GM18519 (cell line): ENCODE measurements around the gene RDX.

Source experiments
- ATAC-seq: cut with Tn5 transposase; IDR thresholded peaks from one replicate; pipeline ENCODE4 v1.9.1; 2021; ENCODE audit warnings: mild to moderate bottlenecking, moderate library complexity; ENCODE audit not compliant: unreplicated experiment, low FRiP score

Gene RDX

GRCh38 chr11:110296226-110297075 lies at the start of gene RDX:
Gene RDX, minus strand, starts transcription at chr11:110296614. Its CDS starts 16,922 bp downstream, at chr11:110279692.
- peak; percentile 49 for ATAC-seq

DNA sequence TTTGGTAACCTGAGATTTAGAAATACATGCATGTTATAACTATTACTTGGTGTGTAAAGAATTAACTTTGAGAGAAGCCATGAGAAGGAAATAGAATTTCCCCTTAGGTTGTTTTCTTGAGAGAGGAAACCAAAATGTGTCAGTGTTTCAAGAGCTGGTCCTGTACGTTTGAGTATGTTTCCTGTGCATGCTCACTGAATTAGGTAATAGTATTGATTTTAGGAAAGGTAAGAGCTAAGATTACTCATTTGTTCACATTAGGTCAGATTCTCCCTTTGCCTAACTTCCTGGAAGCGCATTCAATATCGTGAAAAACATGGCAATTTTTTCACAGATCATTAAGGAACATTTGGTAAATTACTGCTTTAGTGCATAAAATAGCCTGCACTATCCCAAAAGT lies 49.3 kb upstream of the RDX start:
- ATAC-seq = peak; percentile 34

DNA sequence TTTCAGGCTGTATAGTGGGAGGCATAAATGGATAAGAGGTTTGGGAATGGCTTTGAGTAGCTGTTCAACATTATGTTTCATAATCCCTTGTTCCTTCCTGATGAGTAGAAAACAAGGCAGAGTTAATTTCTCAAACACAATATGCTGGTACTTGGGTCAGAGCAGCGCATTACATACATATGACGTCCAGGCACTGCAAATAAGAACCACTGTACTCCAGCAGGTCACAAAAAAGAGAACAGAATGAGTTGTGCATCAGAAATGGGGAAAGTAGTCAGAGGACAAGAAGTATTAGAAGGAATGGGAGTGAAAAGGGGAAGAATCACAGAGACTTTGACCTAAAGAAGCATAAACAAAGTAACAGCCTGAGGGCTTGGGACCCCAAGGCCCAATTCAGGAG lies 44.0 kb upstream of the RDX start:
- ATAC-seq = no peak

DNA sequence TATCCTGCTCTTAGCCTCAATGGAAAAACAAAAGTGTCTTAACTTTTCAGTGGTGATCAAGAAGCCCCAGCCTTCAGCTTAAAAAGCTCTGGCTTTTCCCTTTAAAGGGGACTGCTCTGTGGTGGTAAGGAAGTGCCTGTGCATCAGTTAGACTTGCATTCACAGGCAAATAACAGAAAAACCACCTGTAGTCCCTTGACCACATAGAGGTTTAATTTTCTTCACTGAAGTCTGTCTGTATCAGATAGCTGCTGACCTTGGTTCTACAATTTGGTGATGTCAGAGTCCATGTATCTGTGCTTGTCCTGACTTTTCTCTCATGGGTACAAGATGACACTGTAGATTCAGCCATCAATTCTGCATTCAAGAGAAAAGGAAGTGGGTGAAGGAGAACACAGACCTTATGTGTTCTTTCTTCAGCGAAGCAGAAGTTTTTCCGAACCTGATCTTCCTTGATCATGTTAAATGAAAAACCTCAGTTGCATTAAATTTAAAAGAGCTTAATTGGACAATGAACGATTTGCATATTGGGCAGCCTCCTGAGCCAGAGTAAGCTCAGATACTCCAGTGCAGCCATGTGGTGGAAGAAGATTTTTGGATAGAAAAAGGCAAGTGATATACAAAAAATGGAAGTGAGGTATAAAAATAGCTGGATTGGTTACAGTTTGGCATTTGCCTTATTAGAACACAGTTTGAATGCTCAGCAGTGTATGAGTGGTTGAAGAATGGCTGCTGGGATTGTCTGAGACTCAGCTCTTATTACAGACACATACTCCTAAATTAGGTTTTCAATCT lies 43.2 kb upstream of the RDX start:
- no peak for ATAC-seq

DNA sequence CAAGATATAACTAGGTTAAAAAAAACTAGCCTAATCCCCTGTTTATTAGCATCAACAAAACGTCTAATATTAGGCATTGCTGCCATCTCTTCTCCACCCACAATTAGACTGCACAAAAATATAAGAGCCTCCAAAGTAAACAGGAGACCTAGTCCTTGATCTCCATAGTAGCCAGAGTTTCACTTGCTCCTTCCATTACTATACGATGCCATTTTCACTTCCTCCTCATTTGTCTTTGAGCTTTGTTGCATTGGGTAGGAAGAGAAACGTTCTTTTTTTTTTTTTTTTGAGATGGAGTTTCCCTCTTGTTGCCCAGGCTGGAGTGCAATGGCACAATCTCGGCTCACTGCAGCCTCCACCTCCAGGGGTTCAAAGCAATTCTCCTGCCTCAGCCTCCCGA lies 42.3 kb upstream of the RDX start:
- ATAC-seq = no peak

DNA sequence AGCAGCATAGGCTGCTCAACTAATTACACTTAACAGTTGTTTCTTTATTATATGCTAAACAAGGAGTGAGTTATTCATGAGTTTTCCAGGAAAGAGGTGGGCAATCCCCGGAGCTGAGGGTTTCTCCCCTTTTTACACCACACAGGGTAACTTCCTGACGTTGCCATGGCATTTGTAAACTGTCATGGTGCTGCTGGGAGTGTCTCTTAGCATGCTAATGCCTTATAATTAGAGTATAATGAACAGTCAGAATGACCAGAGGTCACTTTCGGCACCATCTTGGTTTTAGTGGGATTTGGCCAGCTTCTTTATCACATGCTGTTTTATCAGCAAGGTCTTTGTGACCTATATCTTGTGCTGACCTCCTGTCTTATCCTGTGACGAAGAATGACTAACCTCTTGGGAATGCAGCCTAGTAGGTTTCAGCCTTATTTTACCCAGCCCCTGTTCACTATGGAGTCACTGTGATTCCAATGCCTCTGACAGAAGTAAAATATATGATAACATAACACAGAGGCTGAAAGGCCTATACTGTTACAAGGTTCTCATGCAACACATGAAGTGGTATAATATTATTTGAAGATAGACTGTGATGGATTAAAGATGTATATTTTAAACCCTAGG lies 41.3 kb upstream of the RDX start:
- no peak for ATAC-seq

DNA sequence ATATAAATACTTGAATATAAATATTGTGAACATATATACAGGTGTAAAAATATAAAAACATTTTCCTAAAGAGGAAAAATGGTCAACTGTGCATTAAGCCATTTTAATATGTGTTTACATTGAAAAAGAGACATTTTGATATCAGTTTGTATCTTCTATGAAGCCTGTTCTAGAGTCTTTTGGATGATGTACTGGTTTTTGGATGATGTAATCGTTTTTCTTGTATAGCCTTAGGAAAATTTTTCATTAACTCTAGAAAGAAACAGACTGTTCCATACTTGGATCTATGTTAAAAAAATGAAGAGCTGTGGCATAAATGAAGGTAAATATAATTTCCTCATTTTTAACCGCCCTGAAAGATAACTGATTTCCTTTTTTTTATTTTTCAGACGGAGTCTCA lies 39.6 kb upstream of the RDX start:
- ATAC-seq = no peak

- no peak for ATAC-seq
These were observed 38.9 kb upstream of the RDX start for GRCh38 chr11:110335358-110335757.

- no peak for ATAC-seq
These were observed 35.2 kb upstream of the RDX start for GRCh38 chr11:110331626-110332025.

DNA sequence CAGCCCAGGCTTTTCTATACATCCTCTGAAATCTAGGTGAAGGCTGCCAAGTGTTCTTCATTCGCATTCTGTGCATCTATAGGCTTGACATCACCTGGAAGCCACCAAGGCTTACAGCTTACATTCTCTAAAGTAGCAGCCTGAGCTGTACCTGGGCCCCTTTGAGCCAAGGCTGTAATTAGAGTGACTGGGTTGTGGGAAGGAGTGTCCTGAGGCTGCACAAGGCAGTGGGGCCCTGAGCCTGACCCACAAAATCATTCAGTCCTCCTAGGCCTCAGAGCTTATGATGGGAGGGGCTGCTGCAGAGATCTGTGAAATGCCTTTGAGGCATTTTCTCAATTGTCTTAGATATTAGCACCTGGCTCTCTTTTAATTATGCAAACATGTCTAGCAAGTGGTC lies 33.0 kb upstream of the RDX start:
- ATAC-seq = no peak

GRCh38 chr11:110327508-110327907 lies 31.1 kb upstream of the RDX start:
- no peak for ATAC-seq

DNA sequence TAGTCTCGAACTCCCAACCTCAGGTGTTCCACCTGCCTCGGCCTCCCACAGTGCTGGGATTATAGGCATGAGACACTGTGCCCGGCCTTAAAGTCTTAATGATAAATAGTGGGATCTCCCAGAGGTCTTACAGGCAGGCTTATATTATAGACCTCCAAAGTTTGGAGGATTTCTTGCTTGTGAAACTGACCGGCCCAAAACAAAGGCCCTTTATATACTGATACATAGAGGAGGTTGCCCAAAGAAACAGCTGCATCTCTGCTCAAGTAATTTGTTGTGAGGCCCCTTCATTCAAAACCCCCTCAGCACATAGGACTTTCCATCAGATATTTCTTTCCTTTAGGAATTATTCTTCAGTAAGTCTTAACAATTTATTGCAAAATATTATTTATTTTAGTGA lies 27.4 kb upstream of the RDX start:
- ATAC-seq = no peak

- ATAC-seq = no peak
These were observed 23.1 kb upstream of the RDX start for GRCh38 chr11:110319501-110319900.

DNA sequence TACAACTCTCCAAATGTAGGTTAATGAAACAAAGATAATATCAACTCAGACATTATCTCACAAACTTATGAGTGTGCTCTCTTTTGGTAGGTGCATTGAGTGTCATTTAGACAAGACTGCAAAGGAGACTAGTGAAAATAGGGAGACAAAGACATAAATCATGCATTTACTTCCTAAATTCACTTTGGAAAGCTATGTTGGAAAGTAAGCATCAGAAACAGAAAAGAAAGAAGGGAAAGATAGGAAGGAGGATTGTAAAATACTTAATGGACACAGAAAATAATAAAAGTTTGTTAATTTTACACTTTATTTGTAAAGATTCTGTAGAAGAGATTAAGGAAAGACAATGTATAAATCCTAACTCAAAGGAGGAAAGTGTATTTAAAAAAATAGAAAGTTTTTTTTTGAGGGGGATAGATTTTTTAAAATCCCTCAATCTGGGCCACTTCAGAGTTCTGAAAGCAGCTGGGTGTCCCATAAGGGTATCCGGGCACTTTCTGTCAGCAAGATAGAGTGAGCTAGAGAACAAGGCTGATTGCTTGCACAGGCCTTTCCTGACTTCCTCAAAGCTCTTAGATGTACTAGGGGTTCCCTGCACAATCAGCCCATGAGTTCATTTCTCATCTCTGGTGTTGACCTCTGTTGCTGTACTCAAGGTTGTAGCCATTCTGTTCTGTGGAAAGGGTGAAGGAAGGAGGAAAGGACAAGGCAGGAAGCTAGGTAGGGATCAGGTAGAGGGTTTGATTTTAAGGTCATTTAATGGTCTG lies 22.4 kb upstream of the RDX start:
- no peak for ATAC-seq

- ATAC-seq = no peak
These were observed 21.1 kb upstream of the RDX start for GRCh38 chr11:110317516-110317932.

DNA sequence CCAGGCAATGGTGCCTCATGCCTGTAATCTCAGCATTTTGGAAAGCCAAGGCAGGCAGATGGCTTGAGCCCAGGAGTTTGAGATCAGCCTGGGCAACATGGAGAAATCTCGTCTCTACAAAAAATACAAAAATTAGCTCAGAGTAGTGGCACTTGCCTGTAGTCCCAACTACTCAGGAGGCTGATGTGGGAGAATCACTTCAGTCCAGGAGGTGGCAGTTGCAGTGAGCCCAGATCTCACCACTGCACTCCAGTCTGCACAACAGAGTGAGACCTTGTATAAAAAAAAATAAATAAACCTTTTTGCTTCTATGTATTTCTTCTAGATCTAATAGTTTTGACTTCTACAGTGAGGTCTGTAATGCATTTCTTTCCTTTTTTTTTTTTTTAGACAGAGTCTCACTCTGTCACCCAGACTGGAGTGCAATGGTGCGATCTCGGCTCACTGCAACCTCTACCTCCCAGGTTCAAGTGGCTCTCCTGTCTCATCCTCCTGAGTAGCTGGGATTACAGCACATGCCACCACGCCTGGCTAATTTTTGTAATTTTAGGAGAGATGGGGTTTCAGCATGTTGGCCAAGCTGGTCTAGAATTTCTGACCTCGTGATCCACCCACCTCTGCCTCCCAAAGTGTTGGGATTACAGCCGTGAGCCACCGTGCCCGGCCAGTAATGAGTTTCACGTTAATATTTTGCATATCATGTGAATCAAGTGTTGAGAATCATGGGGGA lies 18.1 kb upstream of the RDX start:
- no peak for ATAC-seq

- no peak for ATAC-seq
These were observed 16.3 kb upstream of the RDX start for GRCh38 chr11:110312670-110313069.

DNA sequence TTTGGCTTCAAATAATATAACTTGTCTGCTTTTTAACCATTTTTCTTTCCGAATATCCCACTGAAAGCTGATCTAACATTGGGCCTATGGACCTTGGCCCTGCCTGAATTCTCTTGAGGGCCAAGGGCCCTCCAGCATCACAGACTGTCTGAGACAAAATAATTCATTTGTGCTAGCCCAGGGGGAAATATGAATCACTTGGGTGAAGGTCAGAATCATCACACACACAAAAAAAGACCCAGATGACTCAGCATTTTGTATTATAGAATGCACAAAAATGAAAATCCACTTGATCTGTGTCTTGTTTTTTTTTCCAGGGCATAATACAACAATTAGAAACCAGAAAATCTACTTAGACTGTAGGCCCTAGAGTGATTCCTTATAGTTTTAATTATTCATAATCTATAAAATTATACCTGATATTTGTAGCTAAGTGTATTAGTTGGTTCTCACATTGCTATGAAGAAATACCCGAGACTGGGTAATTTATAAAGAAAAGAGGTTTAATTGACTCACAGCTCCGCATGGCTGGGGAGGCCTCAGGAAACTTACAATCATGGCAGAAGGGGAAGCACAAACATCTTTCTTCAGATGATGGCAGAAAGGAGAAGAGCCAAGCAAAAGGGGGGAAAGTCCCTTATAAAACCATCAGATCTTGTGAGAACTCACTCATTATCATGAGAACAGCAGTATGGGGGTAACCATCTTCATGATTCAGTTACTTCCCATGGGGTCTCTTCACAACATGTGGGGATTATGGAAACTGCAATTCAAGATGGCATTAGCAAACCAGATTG lies 15.6 kb upstream of the RDX start:
- ATAC-seq = no peak

- ATAC-seq = no peak
These were observed 11.7 kb upstream of the RDX start for GRCh38 chr11:110308071-110308470.
